Adrenal gland (tissue), 12 donors: Measurements from ENCODE around the gene NOM1. TPM values are rescaled to one million over a fixed set of nuclear protein-coding genes. Genes with fewer than 3 reads are reported as not detected.

Source experiments
- DNase-seq, 7 donors: peaks; one replicate each; pipeline ENCODE4 v3.0.0-alpha.2; 2019 to 2020
- H3K27ac ChIP-seq, 5 donors: fragments of 200-600 bp; sonication (generic) in 4 of 5; 1 replicate in 3 of 5; 2 replicates in 2 of 5; pipeline versions ENCODE4 v1.5.1 to v1.8.0; 2016 to 2020; ENCODE audit warnings: mild to moderate bottlenecking in 1 of 5
- H3K27me3 ChIP-seq: fragments of 200-600 bp; 2 replicates; pipeline ENCODE4 v1.8.0; 2021
- H3K36me3 ChIP-seq, 2 donors: fragments of 200-600 bp; replicated peaks in 1 of 2; 1 replicate in 1 of 2; 2 replicates in 1 of 2; pipeline versions ENCODE4 v1.5.1 to v1.8.0; 2018 to 2022
- H3K4me1 ChIP-seq, 2 donors: fragments of 200-600 bp; replicated peaks in 1 of 2; 1 replicate in 1 of 2; 2 replicates in 1 of 2; pipeline versions ENCODE4 v1.5.1 to v1.8.0; 2018 to 2021
- H3K4me3 ChIP-seq, 4 donors: fragments of 200-600 bp; sonication (generic) in 3 of 4; one replicate each; pipeline ENCODE4 v1.5.1; 2016 to 2018
- H3K9me3 ChIP-seq, 3 donors: fragments of 200-600 bp; sonication (generic) in 1 of 3; replicated peaks in 1 of 3; 1 replicate in 2 of 3; 2 replicates in 1 of 3; pipeline versions ENCODE4 v1.5.1 to v1.8.0; 2016 to 2021
- POLR2A ChIP-seq, 2 donors: fragments of 450-650 bp; IDR thresholded peaks; one replicate each; pipeline ENCODE4 v1.6.1; 2017; ENCODE audit warnings: antibody characterized with exemption in 2 of 2, mild to moderate bottlenecking in 2 of 2, moderate library complexity in 1 of 2
- WGBS, 4 donors: extraction: QIAGEN DNeasy Blood & Tissue Kit in 2 of 4; methylation state at CpG; one replicate each; pipeline versions ENCODE4 v1.1.5 to v1.1.7; 2013 to 2017; 5-methylcytosine and 5-hydroxymethylcytosine counted together
- intact Hi-C, 2 donors: fragments of 100-400 bp; cut with DNase I; formaldehyde crosslinking; loops; one replicate each; pipeline versions ENCODE4 v1.14.1 to v1.15.0; 2022 to 2023
- polyA plus RNA-seq, 3 donors: library from polyadenylated mRNA; stranded (reverse); fragments of 200-250 nt in 2 of 3; fragments of 350-450 nt in 1 of 3; fragmentation: Illumina TruSeq in 1 of 3; extraction: RNeasy Lipid Tissue Mini Kit (QIAGEN cat#74804) in 1 of 3; gene quantifications; one replicate each; pipeline ENCODE4 v1.2.3, GENCODE V29; 2013 to 2014
- total RNA-seq, 9 donors: library from RNA; depleted of rRNA in 4 of 9; stranded (reverse); fragments of >200 nt in 4 of 9; fragments of 120-200 nt in 1 of 9; fragmentation: NEBNext Ultra II Directional in 1 of 9; extraction: Animal tissue kit (Norgen Biotek cat#: 25700) in 1 of 9; gene quantifications; one replicate each; pipeline versions ENCODE4 v1.1.0 to v1.2.4, GENCODE V29; 2013 to 2023
- TF ChIP-seq, protein P1 (sequence below), 6 experiments: fragments of 450-650 bp in 4 of 6; fragments of 200-600 bp in 2 of 6; sonication (generic) in 1 of 6; IDR thresholded peaks; 1 replicate in 5 of 6; 2 replicates in 1 of 6; pipeline versions ENCODE4 v1.5.1 to v1.8.0; 2016 to 2021; ENCODE audit warnings: antibody characterized with exemption in 6 of 6, mild to moderate bottlenecking in 2 of 6, moderate library complexity in 1 of 6
- donor health status: healthy with polysubstance abuse.
- donor health status: Bipolar disorder and iron deficiency.
- donor health status: DM: yes; HTN: yes; CAD: no.
- donor health status: DM: no; HTN: no; CAD: no.
- donor health status: DM: no; HTN: no; CAD: no.
- donor health status: DM: yes; HTN: yes; CAD: no.

The NOM1 gene
- total and polyA plus RNA-seq, 12 donors, result 5.6 to 19.8 (median 14.6) TPM

DNA sequence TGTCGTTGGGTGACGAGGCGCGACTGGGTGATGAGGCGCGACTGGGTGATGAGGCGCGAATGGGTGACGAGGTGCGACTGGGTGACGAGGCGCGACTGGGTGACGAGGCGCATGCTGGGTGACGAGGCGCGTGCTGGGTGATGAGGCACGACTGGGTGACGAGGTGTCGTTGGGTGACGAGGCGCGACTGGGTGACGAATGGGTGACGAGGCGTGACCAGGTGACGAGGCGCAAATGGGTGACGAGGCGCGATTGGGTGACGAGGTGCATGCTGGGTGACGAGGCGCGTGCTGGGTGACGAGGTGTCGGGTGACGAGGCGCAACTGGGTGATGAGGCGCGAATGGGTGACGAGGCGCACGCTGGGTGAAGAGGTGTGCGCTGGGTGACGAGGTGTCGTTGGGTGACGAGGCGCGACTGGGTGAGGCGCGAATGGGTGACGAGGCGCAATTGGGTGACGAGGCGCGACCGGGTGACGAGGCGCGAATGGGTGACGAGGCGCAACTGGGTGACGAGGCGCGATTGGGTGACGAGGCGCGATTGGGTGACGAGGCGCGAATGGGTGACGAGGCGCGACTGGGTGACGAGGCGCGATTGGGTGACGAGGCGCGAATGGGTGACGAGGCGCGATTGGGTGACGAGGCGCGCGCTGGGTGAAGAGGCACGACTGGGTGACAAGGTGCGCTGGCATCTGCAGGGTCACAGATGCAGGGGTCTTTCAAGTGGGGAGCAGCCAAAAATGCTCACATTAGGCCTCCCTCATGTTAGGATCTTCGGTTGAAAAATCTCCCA is 7.9 kb upstream of the NOM1 start:
- TF ChIP-seq, protein P1, sequence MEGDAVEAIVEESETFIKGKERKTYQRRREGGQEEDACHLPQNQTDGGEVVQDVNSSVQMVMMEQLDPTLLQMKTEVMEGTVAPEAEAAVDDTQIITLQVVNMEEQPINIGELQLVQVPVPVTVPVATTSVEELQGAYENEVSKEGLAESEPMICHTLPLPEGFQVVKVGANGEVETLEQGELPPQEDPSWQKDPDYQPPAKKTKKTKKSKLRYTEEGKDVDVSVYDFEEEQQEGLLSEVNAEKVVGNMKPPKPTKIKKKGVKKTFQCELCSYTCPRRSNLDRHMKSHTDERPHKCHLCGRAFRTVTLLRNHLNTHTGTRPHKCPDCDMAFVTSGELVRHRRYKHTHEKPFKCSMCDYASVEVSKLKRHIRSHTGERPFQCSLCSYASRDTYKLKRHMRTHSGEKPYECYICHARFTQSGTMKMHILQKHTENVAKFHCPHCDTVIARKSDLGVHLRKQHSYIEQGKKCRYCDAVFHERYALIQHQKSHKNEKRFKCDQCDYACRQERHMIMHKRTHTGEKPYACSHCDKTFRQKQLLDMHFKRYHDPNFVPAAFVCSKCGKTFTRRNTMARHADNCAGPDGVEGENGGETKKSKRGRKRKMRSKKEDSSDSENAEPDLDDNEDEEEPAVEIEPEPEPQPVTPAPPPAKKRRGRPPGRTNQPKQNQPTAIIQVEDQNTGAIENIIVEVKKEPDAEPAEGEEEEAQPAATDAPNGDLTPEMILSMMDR (IDR thresholded peaks at IDR 0.05), result no peak
- 95 to 97% (median 95%) methylated on average over 65 to 92 of the region's 92 CpGs for WGBS, 4 donors
- intact Hi-C loops, result no loop called here

DNA sequence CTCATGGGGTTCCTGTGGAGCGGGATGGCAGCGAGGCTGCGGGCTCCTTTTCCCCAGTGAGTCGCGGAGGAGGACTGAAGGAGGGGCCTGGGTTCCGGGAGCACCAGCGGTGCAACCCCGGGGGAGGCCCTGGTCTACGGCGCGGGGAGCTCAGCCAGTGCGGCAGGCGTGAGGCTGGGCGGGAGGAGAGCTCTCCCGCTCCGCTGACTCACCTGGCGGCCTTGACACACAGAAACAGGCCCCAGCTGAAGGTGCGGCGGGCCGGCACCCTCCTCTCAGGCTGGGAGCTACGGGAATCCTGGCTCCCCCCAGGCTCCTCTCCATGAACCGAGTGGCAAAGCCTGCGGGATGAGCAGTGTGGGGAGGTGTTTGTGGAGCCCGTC is 6.8 kb upstream of the NOM1 start:
- Histone ChIP-seq H3K27me3 (no peaks in the 10 kb centered on the region), H3K9me3 (no peaks in the 10 kb centered on the region), H3K27ac (no peak overlapping the region), H3K4me3 (no peak overlapping the region), H3K4me1 (no peaks in the 10 kb centered on the region), H3K36me3 (no peaks in the 10 kb centered on the region)
- intact Hi-C loops, result no loop called here
- TF ChIP-seq, protein P1 (IDR thresholded peaks at IDR 0.05), result no peak
- TF ChIP-seq POLR2A (IDR thresholded peaks at IDR 0.05), result no peak
- WGBS, 4 donors, result 7 to 39% (median 27%) methylated on average over 8 to 24 of the region's 24 CpGs
- peak in 2 of 7 donors; percentile 22 to 40 for DNase-seq

More for the DNA sequence above, 7.9 kb upstream of the NOM1 start:
- no peak for DNase-seq
- Histone ChIP-seq H3K9me3 (no peaks in the 10 kb centered on the region), H3K27me3 (no peaks in the 10 kb centered on the region), H3K4me1 (no peaks in the 10 kb centered on the region), H3K4me3 (no peak overlapping the region), H3K36me3 (no peaks in the 10 kb centered on the region), H3K27ac (no peak overlapping the region)

- H3K27me3 ChIP-seq, result no peaks in the 10 kb centered on the region
- H3K9me3 ChIP-seq, result no peaks in the 10 kb centered on the region
- no peaks in the 10 kb centered on the region for H3K4me1 ChIP-seq
- no peak for DNase-seq
- no peaks in the 10 kb centered on the region for H3K36me3 ChIP-seq
- WGBS, 4 donors, result 50 to 62% (median 57%) methylated on average over 17 to 36 of the region's 36 CpGs
- H3K4me3 ChIP-seq, result no peak overlapping the region
- intact Hi-C loops, result no loop called here
- H3K27ac ChIP-seq, result no peak overlapping the region
- TF ChIP-seq, protein P1 (IDR thresholded peaks at IDR 0.05), result no peak
- TF ChIP-seq POLR2A (IDR thresholded peaks at IDR 0.05), result no peak
Observed at GRCh38 chr7:156943091-156944041, 6.1 kb upstream of the NOM1 start.

DNA sequence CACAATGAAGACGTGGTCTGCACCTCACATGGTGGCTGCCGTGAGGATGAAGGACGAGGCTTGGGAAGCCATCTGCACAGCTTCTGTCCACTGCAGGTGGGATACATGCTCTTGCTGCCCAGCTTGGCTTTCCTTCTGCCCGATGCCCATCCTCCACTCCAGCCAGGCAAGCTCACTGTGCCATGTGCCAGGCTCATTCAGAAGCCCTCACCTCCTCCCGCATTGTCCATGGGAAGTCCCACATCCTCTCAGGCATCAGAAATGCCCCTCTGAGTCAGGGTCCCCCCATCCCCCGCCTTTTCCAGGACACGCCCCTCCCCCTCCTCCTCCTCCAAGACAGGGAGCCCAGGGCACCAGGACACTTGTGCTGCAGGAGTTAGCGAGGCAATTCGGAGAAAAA is 4.6 kb upstream of the NOM1 start:
- 57 to 65% (median 61%) methylated on average over 9 of the region's 9 CpGs for WGBS, 4 donors
- intact Hi-C loops, result no loop called here
- Histone ChIP-seq H3K4me3 (no peak overlapping the region), H3K27me3 (no peaks in the 10 kb centered on the region), H3K9me3 (no peaks in the 10 kb centered on the region), H3K4me1 (no peaks in the 10 kb centered on the region), H3K27ac (no peak overlapping the region), H3K36me3 (no peaks in the 10 kb centered on the region)
- TF ChIP-seq POLR2A (IDR thresholded peaks at IDR 0.05), result no peak
- TF ChIP-seq, protein P1 (IDR thresholded peaks at IDR 0.05), result no peak
- no peak for DNase-seq
